HEK293 (cell line): Measurements from ENCODE around the gene PRXL2B.

Source experiments
- CTCF ChIA-PET: fragments of 350-600 bp; formaldehyde crosslinking; extraction: SDS; loops from one replicate; lab custom pipeline; 2021; ENCODE audit warnings: antibody characterized with exemption; lab: Yijun Ruan, JAX
- POLR2A ChIA-PET: fragments of 300-600 bp; formaldehyde crosslinking; extraction: SDS; loops from one replicate; lab custom pipeline; 2020; ENCODE audit warnings: antibody characterized with exemption, inconsistent platforms; lab: Yijun Ruan, JAX
- H3K27ac ChIP-seq: fragments of 200-500 bp; sonication (Bioruptor generic); 2 replicates; pipeline ENCODE4 v1.5.1; 2014; ENCODE audit warnings: low read depth, low read length, control low read depth, inconsistent platforms; ENCODE audit errors: extremely low read depth
- H3K36me3 ChIP-seq, 2 experiments: fragments of 200-500 bp in 1 of 2; sonication (Bioruptor generic) in 1 of 2; 1 replicate in 1 of 2; 2 replicates in 1 of 2; pipeline ENCODE4 v1.5.1; 2014 to 2017; ENCODE audit warnings: inconsistent platforms in 2 of 2, low read length in 2 of 2; ENCODE audit not compliant: control insufficient read depth in 2 of 2, insufficient read depth in 1 of 2
- H3K4me1 ChIP-seq: fragments of 200-500 bp; sonication (Bioruptor generic); 2 replicates; pipeline ENCODE4 v1.5.1; 2014; ENCODE audit warnings: mild to moderate bottlenecking, low read length, inconsistent platforms; ENCODE audit not compliant: control insufficient read depth, insufficient read depth
- H3K4me3 ChIP-seq: 2 replicates; pipeline ENCODE4 v1.5.1; 2011; ENCODE audit warnings: low read depth, mild to moderate bottlenecking, control low read depth, low read length, moderate library complexity
- H3K9me3 ChIP-seq: fragments of 200-500 bp; sonication (Bioruptor generic); 2 replicates; pipeline ENCODE4 v1.5.1; 2014; ENCODE audit warnings: low read depth, low read length, inconsistent platforms; ENCODE audit not compliant: control insufficient read depth, insufficient read depth
- KLF1 ChIP-seq: fragments of 450-650 bp; formaldehyde crosslinking; IDR thresholded peaks from 2 replicates; pipeline ENCODE4 v1.5.1; 2016; ENCODE audit warnings: missing biosample characterization, missing genetic modification characterization
- KLF8 ChIP-seq: fragments of 450-650 bp; formaldehyde crosslinking; IDR thresholded peaks from 2 replicates; pipeline ENCODE4 v1.5.1; 2016; ENCODE audit warnings: missing biosample characterization, missing genetic modification characterization
- ZBTB21 ChIP-seq: fragments of 450-650 bp; formaldehyde crosslinking; IDR thresholded peaks from 2 replicates; pipeline ENCODE4 v1.5.1; 2017; ENCODE audit warnings: missing biosample characterization, missing genetic modification characterization
- ZNF140 ChIP-seq: fragments of 450-650 bp; formaldehyde crosslinking; IDR thresholded peaks from 2 replicates; pipeline ENCODE4 v1.5.1; 2016; ENCODE audit warnings: missing biosample characterization, missing genetic modification characterization
- ZNF169 ChIP-seq: fragments of 450-650 bp; formaldehyde crosslinking; IDR thresholded peaks from 2 replicates; pipeline ENCODE4 v1.5.1; 2016; ENCODE audit warnings: missing biosample characterization, missing genetic modification characterization
- ZNF311 ChIP-seq: fragments of 450-650 bp; formaldehyde crosslinking; IDR thresholded peaks from 2 replicates; pipeline ENCODE4 v1.5.1; 2017; ENCODE audit warnings: missing biosample characterization, missing genetic modification characterization, borderline replicate concordance
- ZNF423 ChIP-seq: fragments of 450-650 bp; formaldehyde crosslinking; IDR thresholded peaks from 2 replicates; pipeline ENCODE4 v1.5.1; 2016; ENCODE audit warnings: missing biosample characterization, missing genetic modification characterization
- ZNF600 ChIP-seq: fragments of 450-650 bp; formaldehyde crosslinking; IDR thresholded peaks from 2 replicates; pipeline ENCODE4 v1.5.1; 2016; ENCODE audit warnings: missing biosample characterization, missing genetic modification characterization
- ZNF623 ChIP-seq: fragments of 450-650 bp; formaldehyde crosslinking; IDR thresholded peaks from 2 replicates; pipeline ENCODE4 v1.5.1; 2016; ENCODE audit warnings: missing biosample characterization, missing genetic modification characterization
- ZNF626 ChIP-seq: fragments of 450-650 bp; sonication (Bioruptor Pico); formaldehyde crosslinking; IDR thresholded peaks from 2 replicates; pipeline ENCODE4 v1.5.1; 2018; ENCODE audit warnings: missing biosample characterization, missing genetic modification characterization, inconsistent platforms
- ZNF837 ChIP-seq: fragments of 450-650 bp; formaldehyde crosslinking; IDR thresholded peaks from 2 replicates; pipeline ENCODE4 v1.5.1; 2016; ENCODE audit warnings: missing biosample characterization, missing genetic modification characterization
- TF ChIP-seq, protein P1 (sequence below): fragments of 450-650 bp; formaldehyde crosslinking; IDR thresholded peaks from 2 replicates; pipeline ENCODE4 v1.5.1; 2017; ENCODE audit warnings: missing biosample characterization, mild to moderate bottlenecking, missing genetic modification characterization, moderate library complexity
- TF ChIP-seq, protein P2 (sequence below): fragments of 450-650 bp; formaldehyde crosslinking; IDR thresholded peaks from 2 replicates; pipeline ENCODE4 v1.5.1; 2016; ENCODE audit warnings: missing biosample characterization, missing genetic modification characterization
- TF ChIP-seq, protein P3 (sequence below): fragments of 450-650 bp; formaldehyde crosslinking; IDR thresholded peaks from 2 replicates; pipeline ENCODE4 v1.5.1; 2016; ENCODE audit warnings: missing biosample characterization, missing genetic modification characterization
- TF ChIP-seq, protein P4 (sequence below): fragments of 450-650 bp; formaldehyde crosslinking; IDR thresholded peaks from 2 replicates; pipeline ENCODE4 v1.5.1; 2016; ENCODE audit warnings: missing biosample characterization, missing genetic modification characterization
- TF ChIP-seq, protein P5 (sequence below): fragments of 450-650 bp; formaldehyde crosslinking; IDR thresholded peaks from 2 replicates; pipeline ENCODE4 v1.5.1; 2016; ENCODE audit warnings: missing biosample characterization, missing genetic modification characterization
- TF ChIP-seq, protein P6 (sequence below): fragments of 450-650 bp; formaldehyde crosslinking; IDR thresholded peaks from 2 replicates; pipeline ENCODE4 v1.5.1; 2016; ENCODE audit warnings: missing biosample characterization, missing genetic modification characterization, borderline replicate concordance

Gene PRXL2B

DNA sequence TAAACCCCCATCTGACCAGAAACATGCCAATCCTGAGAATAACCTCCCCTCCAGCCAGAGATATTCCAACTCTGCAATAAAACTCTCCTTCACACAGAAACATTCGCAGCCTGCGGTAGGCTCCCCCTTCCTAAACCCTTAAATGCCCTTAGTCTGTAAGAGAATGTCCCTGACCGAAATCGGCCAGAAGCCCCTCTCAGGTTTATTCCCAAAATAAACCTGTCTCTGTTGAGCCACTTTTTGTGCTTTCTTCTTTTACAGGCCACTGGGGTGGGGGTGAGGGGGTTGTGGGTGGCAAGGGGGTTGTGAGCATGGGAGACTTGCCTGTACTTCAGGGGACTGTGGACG lies 4.6 kb downstream of the PRXL2B start:
- POLR2A ChIA-PET = no interaction called here
- H3K36me3 ChIP-seq = peaks cover 0 to 16% of the 10 kb centered on the region in 2 experiments; a peak in 1 of 3 replicates
- no peak overlapping the region for H3K4me3 ChIP-seq
- H3K9me3 ChIP-seq = no peaks in the 10 kb centered on the region
- H3K27ac ChIP-seq = no peak overlapping the region
- H3K4me1 ChIP-seq = no peaks in the 10 kb centered on the region
- TF ChIP-seq ZNF623 (tag by site-specific recombination) (no peak), KLF8 (tag by site-specific recombination) (peak; percentile 26; the same call in 1 of the 2 replicates)
- TF ChIP-seq, protein P1, sequence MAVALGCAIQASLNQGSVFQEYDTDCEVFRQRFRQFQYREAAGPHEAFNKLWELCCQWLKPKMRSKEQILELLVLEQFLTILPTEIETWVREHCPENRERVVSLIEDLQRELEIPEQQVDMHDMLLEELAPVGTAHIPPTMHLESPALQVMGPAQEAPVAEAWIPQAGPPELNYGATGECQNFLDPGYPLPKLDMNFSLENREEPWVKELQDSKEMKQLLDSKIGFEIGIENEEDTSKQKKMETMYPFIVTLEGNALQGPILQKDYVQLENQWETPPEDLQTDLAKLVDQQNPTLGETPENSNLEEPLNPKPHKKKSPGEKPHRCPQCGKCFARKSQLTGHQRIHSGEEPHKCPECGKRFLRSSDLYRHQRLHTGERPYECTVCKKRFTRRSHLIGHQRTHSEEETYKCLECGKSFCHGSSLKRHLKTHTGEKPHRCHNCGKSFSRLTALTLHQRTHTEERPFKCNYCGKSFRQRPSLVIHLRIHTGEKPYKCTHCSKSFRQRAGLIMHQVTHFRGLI (tag by site-specific recombination) = no peak
- TF ChIP-seq, protein P2, sequence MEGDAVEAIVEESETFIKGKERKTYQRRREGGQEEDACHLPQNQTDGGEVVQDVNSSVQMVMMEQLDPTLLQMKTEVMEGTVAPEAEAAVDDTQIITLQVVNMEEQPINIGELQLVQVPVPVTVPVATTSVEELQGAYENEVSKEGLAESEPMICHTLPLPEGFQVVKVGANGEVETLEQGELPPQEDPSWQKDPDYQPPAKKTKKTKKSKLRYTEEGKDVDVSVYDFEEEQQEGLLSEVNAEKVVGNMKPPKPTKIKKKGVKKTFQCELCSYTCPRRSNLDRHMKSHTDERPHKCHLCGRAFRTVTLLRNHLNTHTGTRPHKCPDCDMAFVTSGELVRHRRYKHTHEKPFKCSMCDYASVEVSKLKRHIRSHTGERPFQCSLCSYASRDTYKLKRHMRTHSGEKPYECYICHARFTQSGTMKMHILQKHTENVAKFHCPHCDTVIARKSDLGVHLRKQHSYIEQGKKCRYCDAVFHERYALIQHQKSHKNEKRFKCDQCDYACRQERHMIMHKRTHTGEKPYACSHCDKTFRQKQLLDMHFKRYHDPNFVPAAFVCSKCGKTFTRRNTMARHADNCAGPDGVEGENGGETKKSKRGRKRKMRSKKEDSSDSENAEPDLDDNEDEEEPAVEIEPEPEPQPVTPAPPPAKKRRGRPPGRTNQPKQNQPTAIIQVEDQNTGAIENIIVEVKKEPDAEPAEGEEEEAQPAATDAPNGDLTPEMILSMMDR (tag by site-specific recombination) = no peak
- TF ChIP-seq, all 188 proteins: peak for 1
- CTCF ChIA-PET = no interaction called here

DNA sequence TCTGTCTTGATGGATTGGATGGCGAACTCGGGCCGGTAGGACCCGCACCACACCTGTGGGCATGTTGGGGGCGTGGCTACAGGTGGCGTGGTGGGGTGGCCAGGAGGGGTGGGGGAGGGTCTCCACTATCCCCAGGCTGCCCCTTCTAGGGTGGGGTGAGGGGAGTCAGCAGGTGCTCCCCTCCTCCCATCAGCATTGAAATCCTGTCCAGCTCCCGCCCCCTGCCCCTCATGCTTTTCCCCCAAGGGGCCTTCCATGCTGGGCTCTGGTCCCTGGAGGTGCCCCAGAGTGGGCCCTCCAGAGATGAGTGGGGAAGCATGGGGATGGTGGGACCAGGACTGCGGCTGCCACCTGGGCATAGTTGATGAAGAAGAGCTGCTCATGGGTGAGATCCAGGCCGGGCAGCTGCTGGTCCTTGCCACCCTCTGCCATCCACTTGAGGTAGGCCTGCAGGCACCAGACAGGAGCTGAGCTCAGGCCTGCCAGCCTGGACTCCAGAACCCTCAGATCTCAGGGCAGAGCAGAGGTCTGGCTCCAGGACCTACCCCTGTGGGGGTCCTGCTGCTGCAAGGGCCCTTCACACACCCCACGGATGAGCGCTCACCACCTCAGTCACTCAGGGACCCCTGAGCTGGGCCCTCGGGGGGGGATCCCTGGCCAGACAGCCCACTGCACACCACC lies 5.1 kb downstream of the PRXL2B start:
- Histone ChIP-seq H3K4me1 (no peaks in the 10 kb centered on the region), H3K27ac (no peak overlapping the region), H3K9me3 (no peaks in the 10 kb centered on the region), H3K36me3 (peaks cover 0 to 16% of the 10 kb centered on the region in 2 experiments; a peak in 1 of 3 replicates), H3K4me3 (no peak overlapping the region)
- ChIA-PET CTCF (no interaction called here), POLR2A (interaction anchor here (0.5 kb wide), 1 partner anchor 26 kb away, joined by 4 read pairs; no protein-coding TSS in a partner anchor)
- TF ChIP-seq, protein P3, sequence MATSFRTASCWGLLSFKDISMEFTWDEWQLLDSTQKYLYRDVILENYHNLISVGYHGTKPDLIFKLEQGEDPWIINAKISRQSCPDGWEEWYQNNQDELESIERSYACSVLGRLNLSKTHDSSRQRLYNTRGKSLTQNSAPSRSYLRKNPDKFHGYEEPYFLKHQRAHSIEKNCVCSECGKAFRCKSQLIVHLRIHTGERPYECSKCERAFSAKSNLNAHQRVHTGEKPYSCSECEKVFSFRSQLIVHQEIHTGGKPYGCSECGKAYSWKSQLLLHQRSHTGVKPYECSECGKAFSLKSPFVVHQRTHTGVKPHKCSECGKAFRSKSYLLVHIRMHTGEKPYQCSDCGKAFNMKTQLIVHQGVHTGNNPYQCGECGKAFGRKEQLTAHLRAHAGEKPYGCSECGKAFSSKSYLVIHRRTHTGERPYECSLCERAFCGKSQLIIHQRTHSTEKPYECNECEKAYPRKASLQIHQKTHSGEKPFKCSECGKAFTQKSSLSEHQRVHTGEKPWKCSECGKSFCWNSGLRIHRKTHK (tag by site-specific recombination) = no peak
- TF ChIP-seq ZNF626 (tag by site-specific recombination) (no peak), KLF1 (tag by site-specific recombination) (no peak), ZNF140 (tag by site-specific recombination) (no peak), ZNF837 (tag by site-specific recombination) (no peak), ZBTB21 (tag by site-specific recombination) (no peak), ZNF311 (tag by site-specific recombination) (no peak), ZNF423 (tag by site-specific recombination) (no peak), ZNF169 (tag by site-specific recombination) (no peak), ZNF600 (tag by site-specific recombination) (no peak)
- TF ChIP-seq, protein P4, sequence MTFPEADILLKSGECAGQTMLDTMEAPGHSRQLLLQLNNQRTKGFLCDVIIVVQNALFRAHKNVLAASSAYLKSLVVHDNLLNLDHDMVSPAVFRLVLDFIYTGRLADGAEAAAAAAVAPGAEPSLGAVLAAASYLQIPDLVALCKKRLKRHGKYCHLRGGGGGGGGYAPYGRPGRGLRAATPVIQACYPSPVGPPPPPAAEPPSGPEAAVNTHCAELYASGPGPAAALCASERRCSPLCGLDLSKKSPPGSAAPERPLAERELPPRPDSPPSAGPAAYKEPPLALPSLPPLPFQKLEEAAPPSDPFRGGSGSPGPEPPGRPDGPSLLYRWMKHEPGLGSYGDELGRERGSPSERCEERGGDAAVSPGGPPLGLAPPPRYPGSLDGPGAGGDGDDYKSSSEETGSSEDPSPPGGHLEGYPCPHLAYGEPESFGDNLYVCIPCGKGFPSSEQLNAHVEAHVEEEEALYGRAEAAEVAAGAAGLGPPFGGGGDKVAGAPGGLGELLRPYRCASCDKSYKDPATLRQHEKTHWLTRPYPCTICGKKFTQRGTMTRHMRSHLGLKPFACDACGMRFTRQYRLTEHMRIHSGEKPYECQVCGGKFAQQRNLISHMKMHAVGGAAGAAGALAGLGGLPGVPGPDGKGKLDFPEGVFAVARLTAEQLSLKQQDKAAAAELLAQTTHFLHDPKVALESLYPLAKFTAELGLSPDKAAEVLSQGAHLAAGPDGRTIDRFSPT (tag by site-specific recombination) = no peak
- TF ChIP-seq, protein P5, sequence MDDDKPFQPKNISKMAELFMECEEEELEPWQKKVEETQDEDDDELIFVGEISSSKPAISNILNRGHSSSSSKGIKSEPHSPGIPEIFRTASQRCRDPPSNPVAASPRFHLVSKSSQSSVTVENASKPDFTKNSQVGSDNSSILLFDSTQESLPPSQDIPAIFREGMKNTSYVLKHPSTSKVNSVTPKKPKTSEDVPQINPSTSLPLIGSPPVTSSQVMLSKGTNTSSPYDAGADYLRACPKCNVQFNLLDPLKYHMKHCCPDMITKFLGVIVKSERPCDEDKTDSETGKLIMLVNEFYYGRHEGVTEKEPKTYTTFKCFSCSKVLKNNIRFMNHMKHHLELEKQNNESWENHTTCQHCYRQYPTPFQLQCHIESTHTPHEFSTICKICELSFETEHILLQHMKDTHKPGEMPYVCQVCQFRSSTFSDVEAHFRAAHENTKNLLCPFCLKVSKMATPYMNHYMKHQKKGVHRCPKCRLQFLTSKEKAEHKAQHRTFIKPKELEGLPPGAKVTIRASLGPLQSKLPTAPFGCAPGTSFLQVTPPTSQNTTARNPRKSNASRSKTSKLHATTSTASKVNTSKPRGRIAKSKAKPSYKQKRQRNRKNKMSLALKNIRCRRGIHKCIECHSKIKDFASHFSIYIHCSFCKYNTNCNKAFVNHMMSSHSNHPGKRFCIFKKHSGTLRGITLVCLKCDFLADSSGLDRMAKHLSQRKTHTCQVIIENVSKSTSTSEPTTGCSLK (tag by site-specific recombination) = no peak
- TF ChIP-seq, protein P6, sequence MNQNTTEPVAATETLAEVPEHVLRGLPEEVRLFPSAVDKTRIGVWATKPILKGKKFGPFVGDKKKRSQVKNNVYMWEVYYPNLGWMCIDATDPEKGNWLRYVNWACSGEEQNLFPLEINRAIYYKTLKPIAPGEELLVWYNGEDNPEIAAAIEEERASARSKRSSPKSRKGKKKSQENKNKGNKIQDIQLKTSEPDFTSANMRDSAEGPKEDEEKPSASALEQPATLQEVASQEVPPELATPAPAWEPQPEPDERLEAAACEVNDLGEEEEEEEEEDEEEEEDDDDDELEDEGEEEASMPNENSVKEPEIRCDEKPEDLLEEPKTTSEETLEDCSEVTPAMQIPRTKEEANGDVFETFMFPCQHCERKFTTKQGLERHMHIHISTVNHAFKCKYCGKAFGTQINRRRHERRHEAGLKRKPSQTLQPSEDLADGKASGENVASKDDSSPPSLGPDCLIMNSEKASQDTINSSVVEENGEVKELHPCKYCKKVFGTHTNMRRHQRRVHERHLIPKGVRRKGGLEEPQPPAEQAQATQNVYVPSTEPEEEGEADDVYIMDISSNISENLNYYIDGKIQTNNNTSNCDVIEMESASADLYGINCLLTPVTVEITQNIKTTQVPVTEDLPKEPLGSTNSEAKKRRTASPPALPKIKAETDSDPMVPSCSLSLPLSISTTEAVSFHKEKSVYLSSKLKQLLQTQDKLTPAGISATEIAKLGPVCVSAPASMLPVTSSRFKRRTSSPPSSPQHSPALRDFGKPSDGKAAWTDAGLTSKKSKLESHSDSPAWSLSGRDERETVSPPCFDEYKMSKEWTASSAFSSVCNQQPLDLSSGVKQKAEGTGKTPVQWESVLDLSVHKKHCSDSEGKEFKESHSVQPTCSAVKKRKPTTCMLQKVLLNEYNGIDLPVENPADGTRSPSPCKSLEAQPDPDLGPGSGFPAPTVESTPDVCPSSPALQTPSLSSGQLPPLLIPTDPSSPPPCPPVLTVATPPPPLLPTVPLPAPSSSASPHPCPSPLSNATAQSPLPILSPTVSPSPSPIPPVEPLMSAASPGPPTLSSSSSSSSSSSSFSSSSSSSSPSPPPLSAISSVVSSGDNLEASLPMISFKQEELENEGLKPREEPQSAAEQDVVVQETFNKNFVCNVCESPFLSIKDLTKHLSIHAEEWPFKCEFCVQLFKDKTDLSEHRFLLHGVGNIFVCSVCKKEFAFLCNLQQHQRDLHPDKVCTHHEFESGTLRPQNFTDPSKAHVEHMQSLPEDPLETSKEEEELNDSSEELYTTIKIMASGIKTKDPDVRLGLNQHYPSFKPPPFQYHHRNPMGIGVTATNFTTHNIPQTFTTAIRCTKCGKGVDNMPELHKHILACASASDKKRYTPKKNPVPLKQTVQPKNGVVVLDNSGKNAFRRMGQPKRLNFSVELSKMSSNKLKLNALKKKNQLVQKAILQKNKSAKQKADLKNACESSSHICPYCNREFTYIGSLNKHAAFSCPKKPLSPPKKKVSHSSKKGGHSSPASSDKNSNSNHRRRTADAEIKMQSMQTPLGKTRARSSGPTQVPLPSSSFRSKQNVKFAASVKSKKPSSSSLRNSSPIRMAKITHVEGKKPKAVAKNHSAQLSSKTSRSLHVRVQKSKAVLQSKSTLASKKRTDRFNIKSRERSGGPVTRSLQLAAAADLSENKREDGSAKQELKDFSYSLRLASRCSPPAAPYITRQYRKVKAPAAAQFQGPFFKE (tag by site-specific recombination) = no peak
